Activated gamma-delta T cell treated with Interleukin-2 at 50 U/mL for 16 hours (primary cell): Measurements from ENCODE around the gene KCTD15.

Experiments
- DNase-seq: peaks from one replicate; pipeline ENCODE4 v3.0.0-alpha.2; 2020

The KCTD15 gene

GRCh38 chr19:33798681-33799111 is 2.0 kb downstream of the KCTD15 start:
- DNase-seq, result no peak

GRCh38 chr19:33799476-33799875 is 2.8 kb downstream of the KCTD15 start:
- DNase-seq, result no peak

GRCh38 chr19:33800012-33800680 is 3.5 kb downstream of the KCTD15 start:
- no peak for DNase-seq

- DNase-seq, result no peak
Measured at GRCh38 chr19:33801411-33801810, 4.7 kb downstream of the KCTD15 start.

- no peak for DNase-seq
Measured at GRCh38 chr19:33802001-33802400, 5.3 kb downstream of the KCTD15 start.

GRCh38 chr19:33802801-33803200 is 6.1 kb downstream of the KCTD15 start:
- DNase-seq, result no peak

GRCh38 chr19:33803383-33803782 is 6.7 kb downstream of the KCTD15 start:
- DNase-seq, result no peak

- no peak for DNase-seq
Measured at GRCh38 chr19:33804021-33804799, 7.5 kb downstream of the KCTD15 start.

- no peak for DNase-seq
Measured at GRCh38 chr19:33805313-33805712, 8.6 kb downstream of the KCTD15 start.

- no peak for DNase-seq
Measured at GRCh38 chr19:33805840-33806433, 9.3 kb downstream of the KCTD15 start.

GRCh38 chr19:33806434-33806881 is 9.8 kb downstream of the KCTD15 start:
- DNase-seq, result no peak

- DNase-seq, result no peak
Measured at GRCh38 chr19:33808399-33808798, 11.7 kb downstream of the KCTD15 start.

GRCh38 chr19:33809960-33810359 is 13.3 kb downstream of the KCTD15 start:
- DNase-seq, result no peak

- no peak for DNase-seq
Measured at GRCh38 chr19:33810821-33811220, 14.2 kb downstream of the KCTD15 start.

GRCh38 chr19:33811246-33811645 is 14.6 kb downstream of the KCTD15 start:
- no peak for DNase-seq

GRCh38 chr19:33811736-33812387 is 15.2 kb downstream of the KCTD15 start:
- no peak for DNase-seq

- no peak for DNase-seq
Measured at GRCh38 chr19:33812388-33813330, 16.0 kb downstream of the KCTD15 start.

- no peak for DNase-seq
Measured at GRCh38 chr19:33813391-33814101, 16.9 kb downstream of the KCTD15 start.

GRCh38 chr19:33814181-33815165 is 17.8 kb downstream of the KCTD15 start:
- no peak for DNase-seq
